ENCODE data around the gene NDUFS6. TPM values are rescaled to one million over a fixed set of nuclear protein-coding genes. Genes with fewer than 3 reads are reported as not detected.

The NDUFS6 gene
- total and polyA plus RNA-seq, 2 donors (not counting 1 experiment from before 2014, with no cell fraction given) = 21.8 to 68.5 TPM

GRCh38 chr5:1781107-1781506 lies 20.1 kb upstream of the NDUFS6 start:
- Histone ChIP-seq H3K79me2 (ENCODE audit: control insufficient read depth, insufficient read depth, low read length) (no peaks in the 10 kb centered on the region), H3K36me3 (ENCODE audit: control insufficient read depth, insufficient read depth, low read length) (no peaks in the 10 kb centered on the region), H3K9ac (ENCODE audit: insufficient read depth, low read length) (no peak overlapping the region), H3K4me1 (ENCODE audit: control insufficient read depth, extremely low read depth, insufficient read depth, low read length) (no peaks in the 10 kb centered on the region), H3K4me2 (ENCODE audit: extremely low read depth, insufficient read depth, low read length) (no peak overlapping the region), H2AFZ (ENCODE audit: low read length) (no peak overlapping the region), H4K20me1 (ENCODE audit: control insufficient read depth, extremely low read depth, insufficient read depth, low read length) (no peaks in the 10 kb centered on the region), H3K9me3 (ENCODE audit: control insufficient read depth, insufficient read depth, low read depth, low read length) (no peaks in the 10 kb centered on the region), H3K4me3 (replicated peaks in 1 of 4; ENCODE audit: control extremely low read depth in 1 of 4, insufficient read depth in 1 of 4, low read depth in 3 of 4, low read length in 4 of 4) (no peak overlapping the region), H3K27ac (ENCODE audit: insufficient read depth, low read length) (no peak overlapping the region), H3K27me3 (ENCODE audit: control insufficient read depth, insufficient read depth, low read length) (no peaks in the 10 kb centered on the region)
- DNase-seq (ENCODE audit: low read depth in 2 of 2) = no peak
- no peak for TF ChIP-seq CTCF (conservative IDR thresholded peaks at IDR 0.05 in 1 of 2, IDR thresholded peaks at IDR 0.05 in 1 of 2; ENCODE audit: low read depth in 1 of 2, low read length in 2 of 2)
- TF ChIP-seq EZH2 (IDR thresholded peaks at IDR 0.05; ENCODE audit: low read length, missing control alignments) = no peak

- no peak for TF ChIP-seq CTCF (conservative IDR thresholded peaks at IDR 0.05 in 1 of 2, IDR thresholded peaks at IDR 0.05 in 1 of 2; ENCODE audit: low read depth in 1 of 2, low read length in 2 of 2)
- TF ChIP-seq EZH2 (IDR thresholded peaks at IDR 0.05; ENCODE audit: low read length, missing control alignments) = no peak
- Histone ChIP-seq H3K27ac (ENCODE audit: insufficient read depth, low read length) (no peak overlapping the region), H3K9me3 (ENCODE audit: control insufficient read depth, insufficient read depth, low read depth, low read length) (no peaks in the 10 kb centered on the region), H3K36me3 (ENCODE audit: control insufficient read depth, insufficient read depth, low read length) (no peaks in the 10 kb centered on the region), H3K27me3 (ENCODE audit: control insufficient read depth, insufficient read depth, low read length) (no peaks in the 10 kb centered on the region), H3K9ac (ENCODE audit: insufficient read depth, low read length) (no peak overlapping the region), H3K4me2 (ENCODE audit: extremely low read depth, insufficient read depth, low read length) (no peak overlapping the region), H2AFZ (ENCODE audit: low read length) (no peak overlapping the region), H3K4me3 (replicated peaks in 1 of 4; ENCODE audit: control extremely low read depth in 1 of 4, insufficient read depth in 1 of 4, low read depth in 3 of 4, low read length in 4 of 4) (no peak overlapping the region), H3K4me1 (ENCODE audit: control insufficient read depth, extremely low read depth, insufficient read depth, low read length) (no peaks in the 10 kb centered on the region), H3K79me2 (ENCODE audit: control insufficient read depth, insufficient read depth, low read length) (no peaks in the 10 kb centered on the region), H4K20me1 (ENCODE audit: control insufficient read depth, extremely low read depth, insufficient read depth, low read length) (no peaks in the 10 kb centered on the region)
- no peak for DNase-seq (ENCODE audit: low read depth in 2 of 2)
Measured at GRCh38 chr5:1781726-1782384, 19.4 kb upstream of the NDUFS6 start.

- no peak overlapping the region for H3K9ac ChIP-seq (ENCODE audit: insufficient read depth, low read length)
- H3K27ac ChIP-seq (ENCODE audit: insufficient read depth, low read length) = no peak overlapping the region
- H3K27me3 ChIP-seq (ENCODE audit: control insufficient read depth, insufficient read depth, low read length) = no peaks in the 10 kb centered on the region
- no peak overlapping the region for H3K4me2 ChIP-seq (ENCODE audit: extremely low read depth, insufficient read depth, low read length)
- H3K36me3 ChIP-seq (ENCODE audit: control insufficient read depth, insufficient read depth, low read length) = no peaks in the 10 kb centered on the region
- no peaks in the 10 kb centered on the region for H3K79me2 ChIP-seq (ENCODE audit: control insufficient read depth, insufficient read depth, low read length)
- H4K20me1 ChIP-seq (ENCODE audit: control insufficient read depth, extremely low read depth, insufficient read depth, low read length) = no peaks in the 10 kb centered on the region
- H2AFZ ChIP-seq (ENCODE audit: low read length) = no peak overlapping the region
- no peak for DNase-seq (ENCODE audit: low read depth in 2 of 2)
- no peaks in the 10 kb centered on the region for H3K9me3 ChIP-seq (ENCODE audit: control insufficient read depth, insufficient read depth, low read depth, low read length)
- no peaks in the 10 kb centered on the region for H3K4me1 ChIP-seq (ENCODE audit: control insufficient read depth, extremely low read depth, insufficient read depth, low read length)
- no peak overlapping the region for H3K4me3 ChIP-seq (replicated peaks in 1 of 4; ENCODE audit: control extremely low read depth in 1 of 4, insufficient read depth in 1 of 4, low read depth in 3 of 4, low read length in 4 of 4)
- no peak for TF ChIP-seq CTCF (conservative IDR thresholded peaks at IDR 0.05 in 1 of 2, IDR thresholded peaks at IDR 0.05 in 1 of 2; ENCODE audit: low read depth in 1 of 2, low read length in 2 of 2)
- no peak for TF ChIP-seq EZH2 (IDR thresholded peaks at IDR 0.05; ENCODE audit: low read length, missing control alignments)
Measured at GRCh38 chr5:1782385-1783215, 18.6 kb upstream of the NDUFS6 start.

Measured in fibroblast of lung (primary cell).